Hindlimb muscle (tissue), 1 donor: Measurements from ENCODE around the gene RPH3AL. TPM values are rescaled to one million over a fixed set of nuclear protein-coding genes. Genes with fewer than 3 reads are reported as not detected.

Experiments
- DNase-seq: peaks from one replicate; pipeline ENCODE4 v3.0.0-alpha.2; 2013
- polyA plus RNA-seq: library from polyadenylated mRNA; unstranded; fragments of 120-200 nt; gene quantifications from one replicate; pipeline ENCODE4 v1.2.1, GENCODE V29; 2013; ENCODE audit not compliant: insufficient read length

RPH3AL gene
- polyA plus RNA-seq, 1 donor = 5.9 TPM

- DNase-seq = no peak
Observed at GRCh38 chr17:299546-299945, 53.1 kb downstream of the RPH3AL start.

GRCh38 chr17:298791-299450 lies 53.7 kb downstream of the RPH3AL start:
- peak; percentile 68 for DNase-seq

GRCh38 chr17:297758-298157 lies 54.8 kb downstream of the RPH3AL start:
- no peak for DNase-seq

- no peak for DNase-seq
Observed at GRCh38 chr17:296906-297690, 55.5 kb downstream of the RPH3AL start.

GRCh38 chr17:296379-296778 lies 56.2 kb downstream of the RPH3AL start:
- no peak for DNase-seq

- DNase-seq = no peak
Observed at GRCh38 chr17:292531-293382, 59.9 kb downstream of the RPH3AL start.

GRCh38 chr17:292016-292415 lies 60.6 kb downstream of the RPH3AL start:
- no peak for DNase-seq

- DNase-seq = no peak
Observed at GRCh38 chr17:291587-291986, 61.0 kb downstream of the RPH3AL start.

GRCh38 chr17:290626-291025 lies 62.0 kb downstream of the RPH3AL start:
- DNase-seq = no peak

- no peak for DNase-seq
Observed at GRCh38 chr17:290121-290521, 62.5 kb downstream of the RPH3AL start.

- DNase-seq = no peak
Observed at GRCh38 chr17:289409-289808, 63.2 kb downstream of the RPH3AL start.

- DNase-seq = no peak
Observed at GRCh38 chr17:288802-289356, 63.7 kb downstream of the RPH3AL start.

GRCh38 chr17:286571-286970 lies 66.0 kb downstream of the RPH3AL start:
- DNase-seq = no peak

GRCh38 chr17:285751-286422 lies 66.7 kb downstream of the RPH3AL start:
- DNase-seq = no peak

GRCh38 chr17:284676-285355 lies 67.8 kb downstream of the RPH3AL start:
- no peak for DNase-seq

GRCh38 chr17:283911-284675 lies 68.5 kb downstream of the RPH3AL start:
- DNase-seq = no peak

GRCh38 chr17:282912-283882 lies 69.4 kb downstream of the RPH3AL start:
- no peak for DNase-seq

- no peak for DNase-seq
Observed at GRCh38 chr17:282000-282911, 70.4 kb downstream of the RPH3AL start.
